WTC11 (cell line): Measurements from ENCODE around the gene MET.

ENCODE experiments used
- ATF3 ChIP-seq: sonication (generic); formaldehyde crosslinking; conservative IDR thresholded peaks from 2 replicates; pipeline ENCODE4 v1.8.1; 2022; ENCODE audit warnings: mild to moderate bottlenecking, missing genetic modification reagents
- CTCF ChIP-seq: fragments of 200-600 bp; IDR thresholded peaks from 2 replicates; pipeline ENCODE4 v1.8.0; 2022; ENCODE audit warnings: antibody characterized with exemption
- E2F1 ChIP-seq: sonication (generic); formaldehyde crosslinking; IDR thresholded peaks from 2 replicates; pipeline ENCODE4 v1.8.0; 2022; ENCODE audit warnings: mild to moderate bottlenecking, missing genetic modification reagents
- E2F4 ChIP-seq: sonication (generic); formaldehyde crosslinking; IDR thresholded peaks from 2 replicates; pipeline ENCODE4 v1.8.1; 2022; ENCODE audit warnings: low read depth, mild to moderate bottlenecking, moderate library complexity, missing genetic modification reagents, borderline replicate concordance
- E2F5 ChIP-seq: sonication (generic); formaldehyde crosslinking; IDR thresholded peaks from 2 replicates; pipeline ENCODE4 v1.8.1; 2022; ENCODE audit warnings: mild to moderate bottlenecking, moderate library complexity, missing genetic modification reagents
- FOXK1 ChIP-seq: sonication (generic); formaldehyde crosslinking; IDR thresholded peaks from 2 replicates; pipeline ENCODE4 v1.8.0; 2022; ENCODE audit warnings: mild to moderate bottlenecking, moderate library complexity, missing genetic modification reagents
- GABPB1 ChIP-seq: sonication (generic); formaldehyde crosslinking; IDR thresholded peaks from 2 replicates; pipeline ENCODE4 v1.8.1; 2023; ENCODE audit warnings: mild to moderate bottlenecking, missing genetic modification reagents
- JUN ChIP-seq: sonication (generic); formaldehyde crosslinking; IDR thresholded peaks from 2 replicates; pipeline ENCODE4 v1.8.0; 2023; ENCODE audit warnings: mild to moderate bottlenecking, missing genetic modification reagents
- MAX ChIP-seq: sonication (generic); formaldehyde crosslinking; IDR thresholded peaks from 2 replicates; pipeline ENCODE4 v1.8.0; 2022; ENCODE audit warnings: mild to moderate bottlenecking, missing genetic modification reagents
- SMAD4 ChIP-seq: sonication (generic); formaldehyde crosslinking; IDR thresholded peaks from 2 replicates; pipeline ENCODE4 v1.8.0; 2022; ENCODE audit warnings: mild to moderate bottlenecking, missing genetic modification reagents

- TF ChIP-seq JUN (CRISPR knock-in tag) = no peak
- no peak for TF ChIP-seq CTCF
- no peak for TF ChIP-seq GABPB1 (CRISPR knock-in tag)
- TF ChIP-seq ATF3 (CRISPR knock-in tag) = no peak
- TF ChIP-seq SMAD4 (CRISPR knock-in tag) = no peak
- no peak for TF ChIP-seq E2F4 (CRISPR knock-in tag)
- TF ChIP-seq E2F1 (CRISPR knock-in tag) = no peak
- no peak for TF ChIP-seq MAX (CRISPR knock-in tag)
- TF ChIP-seq FOXK1 (CRISPR knock-in tag) = no peak
- no peak for TF ChIP-seq E2F5 (CRISPR knock-in tag)
These were observed 40.3 kb upstream of the MET start for GRCh38 chr7:116631676-116632075.
